Stimulated activated CD8-positive, alpha-beta memory T cell treated with anti-CD3 and anti-CD28 coated beads, Interleukin-7, amount 100 ng/mL, for 24 hours (primary cell): ENCODE results near the gene TMED8.
"Not testable (repeated sequence)": the region's sequence is repeated elsewhere in the genome, so short reads cannot be mapped to it uniquely, and the experiment has no call there.

Source experiments
- DNase-seq: peaks from one replicate; pipeline ENCODE4 v3.0.0-alpha.2; 2020; ENCODE audit warnings: low read depth

The TMED8 gene

GRCh38 chr14:77359626-77360025 lies 17.3 kb downstream of the TMED8 start:
- DNase-seq, result no peak

- DNase-seq, result no peak
Measured at GRCh38 chr14:77356899-77357298, 20.0 kb downstream of the TMED8 start.

GRCh38 chr14:77355811-77356210 lies 21.1 kb downstream of the TMED8 start:
- no peak for DNase-seq

- DNase-seq, result no peak
Measured at GRCh38 chr14:77353469-77354141, 23.3 kb downstream of the TMED8 start.

GRCh38 chr14:77347751-77348150 lies 29.1 kb downstream of the TMED8 start:
- DNase-seq, result no peak

- DNase-seq, result no peak
Measured at GRCh38 chr14:77346495-77346894, 30.4 kb downstream of the TMED8 start.

- DNase-seq, result no peak
Measured at GRCh38 chr14:77344377-77344996, 32.4 kb downstream of the TMED8 start.

GRCh38 chr14:77343662-77344061 lies 33.2 kb downstream of the TMED8 start:
- DNase-seq, result no peak

GRCh38 chr14:77342726-77343397 lies 34.0 kb downstream of the TMED8 start:
- no peak for DNase-seq

GRCh38 chr14:77340389-77340788 lies 36.5 kb downstream of the TMED8 start:
- DNase-seq, result no peak

GRCh38 chr14:77339407-77339806 lies 37.5 kb downstream of the TMED8 start:
- no peak for DNase-seq

- DNase-seq, result no peak
Measured at GRCh38 chr14:77338302-77338701, 38.6 kb downstream of the TMED8 start.

GRCh38 chr14:77337880-77338279 lies 39.0 kb downstream of the TMED8 start:
- DNase-seq, result no peak

- not testable (repeated sequence) for DNase-seq
Measured at GRCh38 chr14:77337255-77337654, 39.6 kb downstream of the TMED8 start.

GRCh38 chr14:77335576-77335975 lies 41.3 kb downstream of the TMED8 start:
- no peak for DNase-seq

GRCh38 chr14:77329872-77330271 lies 47.0 kb downstream of the TMED8 start:
- DNase-seq, result no peak

GRCh38 chr14:77327111-77327510 lies 49.8 kb downstream of the TMED8 start:
- DNase-seq, result no peak

- DNase-seq, result no peak
Measured at GRCh38 chr14:77325746-77326094, 51.2 kb downstream of the TMED8 start.

GRCh38 chr14:77324816-77325745 lies 51.8 kb downstream of the TMED8 start:
- DNase-seq, result no peak

GRCh38 chr14:77324289-77324688 lies 52.6 kb downstream of the TMED8 start:
- no peak for DNase-seq

- DNase-seq, result no peak
Measured at GRCh38 chr14:77323571-77323970, 53.3 kb downstream of the TMED8 start.

- no peak for DNase-seq
Measured at GRCh38 chr14:77322951-77323350, 53.9 kb downstream of the TMED8 start.
